Astrocyte of the spinal cord (primary cell): ENCODE results near the gene CD72.
"Not testable (repeated sequence)": the region's sequence is repeated elsewhere in the genome, so short reads cannot be mapped to it uniquely, and the experiment has no call there.

ENCODE experiments used
- DNase-seq: peaks from one replicate; pipeline ENCODE4 v3.0.0; 2011; ENCODE audit warnings: low read depth, low spot score
- H3K4me3 ChIP-seq: 2 replicates; pipeline ENCODE4 v1.5.1; 2011; ENCODE audit warnings: low read depth, mild to moderate bottlenecking, low read length, moderate library complexity
- CTCF ChIP-seq: IDR thresholded peaks from 2 replicates; pipeline ENCODE4 v1.5.1; 2012; ENCODE audit warnings: low read depth, mild to moderate bottlenecking, low read length, inconsistent platforms
- in situ Hi-C: cut with HindIII; loops from 2 replicates; pipeline ENCODE4 v1.10.0; 2017; ENCODE audit warnings: low sequenced_read_pairs

CD72 gene

GRCh38 chr9:35599763-35600604 lies 18.2 kb downstream of the CD72 start:
- no peak for DNase-seq
- no peak overlapping the region for H3K4me3 ChIP-seq
- in situ Hi-C loops: no loop called here
- TF ChIP-seq CTCF: peak; percentile 17

- DNase-seq: no peak
- H3K4me3 ChIP-seq: no peak overlapping the region
- in situ Hi-C loops: no loop called here
- TF ChIP-seq CTCF: no peak
Observed at GRCh38 chr9:35598866-35599590, 19.2 kb downstream of the CD72 start.

- in situ Hi-C loops, DNase-seq, H3K4me3 ChIP-seq: not testable (repeated sequence)
Observed at GRCh38 chr9:35596907-35597306, 21.3 kb downstream of the CD72 start.

- H3K4me3 ChIP-seq: no peak overlapping the region
- no peak for TF ChIP-seq CTCF
- in situ Hi-C loops: no loop called here
- no peak for DNase-seq
Observed at GRCh38 chr9:35594471-35594870, 23.7 kb downstream of the CD72 start.

GRCh38 chr9:35593581-35593980 lies 24.6 kb downstream of the CD72 start:
- H3K4me3 ChIP-seq: no peak overlapping the region
- DNase-seq: no peak
- no peak for TF ChIP-seq CTCF
- in situ Hi-C loops: no loop called here

- in situ Hi-C loops, H3K4me3 ChIP-seq, DNase-seq: not testable (repeated sequence)
Observed at GRCh38 chr9:35588506-35588905, 29.7 kb downstream of the CD72 start.

GRCh38 chr9:35584681-35585080 lies 33.5 kb downstream of the CD72 start:
- H3K4me3 ChIP-seq, in situ Hi-C loops, DNase-seq: not testable (repeated sequence)

GRCh38 chr9:35583521-35583920 lies 34.7 kb downstream of the CD72 start:
- H3K4me3 ChIP-seq, in situ Hi-C loops, DNase-seq: not testable (repeated sequence)

GRCh38 chr9:35579659-35580227 lies 38.5 kb downstream of the CD72 start:
- H3K4me3 ChIP-seq, in situ Hi-C loops, DNase-seq: not testable (repeated sequence)
